DOHH2 (cell line): ENCODE measurements around the gene HRCT1.

Experiments
- EZH2phosphoT487 ChIP-seq: fragments of 200-600 bp; sonication (generic); IDR thresholded peaks from 2 replicates; pipeline ENCODE4 v1.6.1; 2017; ENCODE audit warnings: borderline replicate concordance, mild to moderate bottlenecking, antibody characterized with exemption, low read length, moderate library complexity, mixed read lengths
- TF ChIP-seq, protein P1 (sequence below): fragments of 200-600 bp; sonication (generic); IDR thresholded peaks from one replicate; pipeline ENCODE4 v1.5.1; 2014; ENCODE audit warnings: antibody characterized with exemption, mild to moderate bottlenecking, low read depth, low read length; ENCODE audit not compliant: poor library complexity, severe bottlenecking

DNA sequence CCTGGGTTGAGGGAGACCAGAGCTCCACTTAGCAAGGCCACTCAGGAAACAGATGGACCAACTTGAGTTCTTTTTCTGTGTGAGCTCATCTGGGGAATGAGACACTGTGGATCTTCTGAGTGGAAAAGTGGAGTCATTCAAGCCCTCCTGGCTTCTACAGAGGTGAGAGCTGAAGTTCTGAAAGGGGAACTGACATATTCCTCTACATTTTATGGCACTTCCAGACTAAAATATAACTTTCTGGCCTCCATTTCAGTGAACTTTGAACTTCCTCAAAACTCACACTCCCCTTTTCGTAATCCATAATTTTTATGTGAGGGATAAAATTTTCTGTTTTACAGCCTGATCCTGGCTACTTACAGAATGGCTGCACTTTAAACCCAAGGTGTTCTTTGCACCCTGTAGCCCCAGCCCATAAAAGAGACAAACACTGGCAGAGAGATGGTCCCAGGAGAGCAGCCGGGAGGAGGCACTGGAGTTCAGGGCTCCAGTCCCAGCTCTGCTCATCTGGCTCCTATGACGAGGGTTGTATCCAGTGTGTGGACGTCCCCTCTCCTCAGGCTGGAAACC is 14.1 kb downstream of the HRCT1 start:
- TF ChIP-seq, protein P1, sequence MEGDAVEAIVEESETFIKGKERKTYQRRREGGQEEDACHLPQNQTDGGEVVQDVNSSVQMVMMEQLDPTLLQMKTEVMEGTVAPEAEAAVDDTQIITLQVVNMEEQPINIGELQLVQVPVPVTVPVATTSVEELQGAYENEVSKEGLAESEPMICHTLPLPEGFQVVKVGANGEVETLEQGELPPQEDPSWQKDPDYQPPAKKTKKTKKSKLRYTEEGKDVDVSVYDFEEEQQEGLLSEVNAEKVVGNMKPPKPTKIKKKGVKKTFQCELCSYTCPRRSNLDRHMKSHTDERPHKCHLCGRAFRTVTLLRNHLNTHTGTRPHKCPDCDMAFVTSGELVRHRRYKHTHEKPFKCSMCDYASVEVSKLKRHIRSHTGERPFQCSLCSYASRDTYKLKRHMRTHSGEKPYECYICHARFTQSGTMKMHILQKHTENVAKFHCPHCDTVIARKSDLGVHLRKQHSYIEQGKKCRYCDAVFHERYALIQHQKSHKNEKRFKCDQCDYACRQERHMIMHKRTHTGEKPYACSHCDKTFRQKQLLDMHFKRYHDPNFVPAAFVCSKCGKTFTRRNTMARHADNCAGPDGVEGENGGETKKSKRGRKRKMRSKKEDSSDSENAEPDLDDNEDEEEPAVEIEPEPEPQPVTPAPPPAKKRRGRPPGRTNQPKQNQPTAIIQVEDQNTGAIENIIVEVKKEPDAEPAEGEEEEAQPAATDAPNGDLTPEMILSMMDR: no peak
- no peak for TF ChIP-seq EZH2phosphoT487
